ENCODE results near the gene TRAF3.

- TF ChIP-seq, protein P1, sequence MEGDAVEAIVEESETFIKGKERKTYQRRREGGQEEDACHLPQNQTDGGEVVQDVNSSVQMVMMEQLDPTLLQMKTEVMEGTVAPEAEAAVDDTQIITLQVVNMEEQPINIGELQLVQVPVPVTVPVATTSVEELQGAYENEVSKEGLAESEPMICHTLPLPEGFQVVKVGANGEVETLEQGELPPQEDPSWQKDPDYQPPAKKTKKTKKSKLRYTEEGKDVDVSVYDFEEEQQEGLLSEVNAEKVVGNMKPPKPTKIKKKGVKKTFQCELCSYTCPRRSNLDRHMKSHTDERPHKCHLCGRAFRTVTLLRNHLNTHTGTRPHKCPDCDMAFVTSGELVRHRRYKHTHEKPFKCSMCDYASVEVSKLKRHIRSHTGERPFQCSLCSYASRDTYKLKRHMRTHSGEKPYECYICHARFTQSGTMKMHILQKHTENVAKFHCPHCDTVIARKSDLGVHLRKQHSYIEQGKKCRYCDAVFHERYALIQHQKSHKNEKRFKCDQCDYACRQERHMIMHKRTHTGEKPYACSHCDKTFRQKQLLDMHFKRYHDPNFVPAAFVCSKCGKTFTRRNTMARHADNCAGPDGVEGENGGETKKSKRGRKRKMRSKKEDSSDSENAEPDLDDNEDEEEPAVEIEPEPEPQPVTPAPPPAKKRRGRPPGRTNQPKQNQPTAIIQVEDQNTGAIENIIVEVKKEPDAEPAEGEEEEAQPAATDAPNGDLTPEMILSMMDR (IDR thresholded peaks at IDR 0.05 in 4 of 5, conservative IDR thresholded peaks at IDR 0.05 in 1 of 5): no peak
- TF ChIP-seq POLR2A (IDR thresholded peaks at IDR 0.05): no peak
Observed at GRCh38 chr14:102819176-102819628, 42.0 kb downstream of the TRAF3 start.
